Activated CD4-positive, alpha-beta T cell treated with anti-CD3 and anti-CD28 coated beads for 24 hours (primary cell): Measurements from ENCODE around the gene SAMHD1.
A peak's percentile ranks its signal among the peaks of the same experiment; 100 is the strongest.
"Not testable (repeated sequence)": the region's sequence is repeated elsewhere in the genome, so short reads cannot be mapped to it uniquely, and the experiment has no call there.

ENCODE experiments used
- DNase-seq, 2 donors: peaks; one replicate each; pipeline ENCODE4 v3.0.0-alpha.2; 2020; ENCODE audit warnings: low read depth in 2 of 2

The SAMHD1 gene

GRCh38 chr20:36956016-36956415 lies 4.5 kb upstream of the SAMHD1 start:
- no peak for DNase-seq

GRCh38 chr20:36951979-36952738 lies 651 bp upstream of the SAMHD1 start:
- no peak for DNase-seq

- DNase-seq, result peak in 1 of 2 donors; percentile 15
These were observed 902 bp downstream of the SAMHD1 start for GRCh38 chr20:36950414-36951197.

- no peak for DNase-seq
These were observed 10.1 kb downstream of the SAMHD1 start for GRCh38 chr20:36941401-36941835.

GRCh38 chr20:36937402-36937770 lies 14.1 kb downstream of the SAMHD1 start:
- DNase-seq, result no peak

- not testable (repeated sequence) for DNase-seq
These were observed 14.6 kb downstream of the SAMHD1 start for GRCh38 chr20:36936761-36937401.

GRCh38 chr20:36936341-36936740 lies 15.2 kb downstream of the SAMHD1 start:
- no peak for DNase-seq

GRCh38 chr20:36933571-36933970 lies 17.9 kb downstream of the SAMHD1 start:
- not testable (repeated sequence) for DNase-seq

- no peak for DNase-seq
These were observed 18.8 kb downstream of the SAMHD1 start for GRCh38 chr20:36932476-36933426.

GRCh38 chr20:36932067-36932466 lies 19.4 kb downstream of the SAMHD1 start:
- not testable (repeated sequence) for DNase-seq

- DNase-seq, result no peak
These were observed 21.8 kb downstream of the SAMHD1 start for GRCh38 chr20:36929691-36930090.

GRCh38 chr20:36929290-36929689 lies 22.2 kb downstream of the SAMHD1 start:
- no peak for DNase-seq

- DNase-seq, result no peak
These were observed 23.8 kb downstream of the SAMHD1 start for GRCh38 chr20:36927704-36928103.

- no peak for DNase-seq
These were observed 24.8 kb downstream of the SAMHD1 start for GRCh38 chr20:36926653-36927200.

- DNase-seq, result no peak
These were observed 26.3 kb downstream of the SAMHD1 start for GRCh38 chr20:36925234-36925633.

GRCh38 chr20:36924167-36925045 lies 27.1 kb downstream of the SAMHD1 start:
- DNase-seq, result no peak

- no peak for DNase-seq
These were observed 31.2 kb downstream of the SAMHD1 start for GRCh38 chr20:36920334-36920730.

- DNase-seq, result peak in 1 of 2 donors; percentile 36
These were observed 31.7 kb downstream of the SAMHD1 start for GRCh38 chr20:36919715-36920333.

- no peak for DNase-seq
These were observed 33.6 kb downstream of the SAMHD1 start for GRCh38 chr20:36917943-36918342.

GRCh38 chr20:36917240-36917639 lies 34.3 kb downstream of the SAMHD1 start:
- no peak for DNase-seq
